ENCODE measurements around the gene C1orf74. TPM values are rescaled to one million over a fixed set of nuclear protein-coding genes. Genes with fewer than 3 reads are reported as not detected.

The C1orf74 gene
- polyA plus RNA-seq, 2 of the 4 experiments (the other 2 are of a cell fraction): 2.4 to 3.3 TPM

DNA sequence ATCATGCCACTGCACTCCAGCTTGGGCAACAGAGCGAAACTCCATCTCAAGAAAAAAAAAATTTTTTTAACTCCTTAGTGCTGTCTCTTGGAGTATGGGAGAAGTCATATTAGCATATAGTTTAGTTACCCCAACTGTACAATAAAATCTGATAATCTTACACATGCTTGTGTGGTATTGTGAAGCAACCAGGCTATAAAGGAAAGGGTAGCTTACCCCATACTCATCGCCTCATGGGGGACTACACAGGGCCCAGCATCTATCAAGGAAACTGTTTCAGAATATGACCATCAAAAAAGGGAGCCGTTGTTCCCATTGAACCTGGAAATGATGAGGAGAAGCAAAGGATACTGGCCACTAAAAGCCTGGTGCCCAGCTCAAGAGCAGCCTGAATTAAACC, 31.5 kb downstream of the C1orf74 start:
- no peaks in the 10 kb centered on the region for H3K9me3 ChIP-seq
- no peak for TF ChIP-seq CBX8 (IDR thresholded peaks at IDR 0.05)
- no peak for TF ChIP-seq RFX5 (IDR thresholded peaks at IDR 0.05)
- TF ChIP-seq, protein P1, sequence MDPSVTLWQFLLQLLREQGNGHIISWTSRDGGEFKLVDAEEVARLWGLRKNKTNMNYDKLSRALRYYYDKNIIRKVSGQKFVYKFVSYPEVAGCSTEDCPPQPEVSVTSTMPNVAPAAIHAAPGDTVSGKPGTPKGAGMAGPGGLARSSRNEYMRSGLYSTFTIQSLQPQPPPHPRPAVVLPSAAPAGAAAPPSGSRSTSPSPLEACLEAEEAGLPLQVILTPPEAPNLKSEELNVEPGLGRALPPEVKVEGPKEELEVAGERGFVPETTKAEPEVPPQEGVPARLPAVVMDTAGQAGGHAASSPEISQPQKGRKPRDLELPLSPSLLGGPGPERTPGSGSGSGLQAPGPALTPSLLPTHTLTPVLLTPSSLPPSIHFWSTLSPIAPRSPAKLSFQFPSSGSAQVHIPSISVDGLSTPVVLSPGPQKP (IDR thresholded peaks at IDR 0.05; ENCODE audit: low read depth, low read length): no peak
- TF ChIP-seq CBX2 (IDR thresholded peaks at IDR 0.05; ENCODE audit: borderline replicate concordance, low read depth): no peak
- TF ChIP-seq NR3C1 (IDR thresholded peaks at IDR 0.05): no peak
- TF ChIP-seq KDM5A (IDR thresholded peaks at IDR 0.05): no peak
- TF ChIP-seq PHF8 (IDR thresholded peaks at IDR 0.05; ENCODE audit: borderline replicate concordance, low read depth): no peak
- no peak for TF ChIP-seq ZSCAN20 (CRISPR knock-in tag; IDR thresholded peaks at IDR 0.05)
- no peak for TF ChIP-seq NFE2L2 (conservative IDR thresholded peaks at IDR 0.05; ENCODE audit: low read length)
- TF ChIP-seq EHF (CRISPR knock-in tag; IDR thresholded peaks at IDR 0.05): no peak
- no peak for TF ChIP-seq RCOR1 (IDR thresholded peaks at IDR 0.05; ENCODE audit: low read depth, low read length)
- DNase-seq (ENCODE audit: low read depth in 1 of 2, low spot score in 1 of 2) (no peak), ATAC-seq (no peak), FAIRE-seq (no peak)
- H3K4me3 ChIP-seq: no peak overlapping the region
- no peaks in the 10 kb centered on the region for H3K4me1 ChIP-seq
- 79% methylated on average over 3 of the region's 3 CpGs for WGBS (ENCODE audit: missing lambda C conversion rate)
- no peak overlapping the region for H3K4me2 ChIP-seq
- POLR2A ChIA-PET: no interaction called here
- CTCF ChIA-PET: interaction anchor here (1.0 to 1.1 kb wide), 2 partner anchors 9 to 177 kb away, joined by 3 to 4 read pairs; no protein-coding TSS in a partner anchor
- H3K27ac ChIP-seq: no peak overlapping the region

DNA sequence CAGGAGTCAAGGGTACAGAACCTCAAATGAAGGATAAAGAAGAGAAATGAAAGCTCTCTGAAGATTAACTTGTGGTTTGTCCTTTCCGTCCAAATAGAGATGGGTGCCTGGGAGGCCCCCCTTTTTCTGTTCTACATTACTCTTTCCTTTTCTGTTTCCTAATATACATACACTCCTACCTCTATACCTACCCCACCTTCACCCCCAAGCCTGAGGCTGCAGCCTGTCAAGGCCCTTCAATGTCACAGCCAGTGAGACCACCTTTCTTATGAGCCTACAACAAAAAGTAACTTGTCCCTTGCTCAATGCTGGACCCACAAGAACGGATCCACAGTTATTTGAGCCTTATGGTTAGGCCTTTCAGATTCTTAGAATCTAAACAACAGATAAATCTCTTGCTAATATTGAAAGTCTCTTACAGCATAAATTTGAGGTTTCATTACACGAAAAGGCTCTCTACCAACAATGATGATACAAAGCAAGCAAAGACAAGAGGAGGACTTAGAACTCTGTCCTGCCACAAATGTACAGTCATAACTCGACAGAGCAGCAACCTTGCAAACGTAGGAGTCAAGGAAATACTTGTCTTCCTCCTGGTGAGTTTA, 32.6 kb downstream of the C1orf74 start:
- peaks cover 7% of the 10 kb centered on the region; the same call in 1 of the 3 replicates for H3K4me1 ChIP-seq
- POLR2A ChIA-PET: no interaction called here
- no peak for FAIRE-seq
- WGBS (ENCODE audit: missing lambda C conversion rate): 32% methylated on average over 5 of the region's 5 CpGs
- DNase-seq (ENCODE audit: low read depth in 1 of 2, low spot score in 1 of 2): no peak
- CTCF ChIA-PET: interaction anchor here (0.9 to 1.1 kb wide), 2 partner anchors 10 to 132 kb away, joined by 3 read pairs; no protein-coding TSS in a partner anchor
- no peak overlapping the region for H3K4me2 ChIP-seq
- ATAC-seq: no peak
- H3K27ac ChIP-seq: no peak overlapping the region
- H3K9me3 ChIP-seq: no peaks in the 10 kb centered on the region
- TF ChIP-seq MAFK (IDR thresholded peaks at IDR 0.05; ENCODE audit: partially characterized antibody): no peak
- no peak overlapping the region for H3K4me3 ChIP-seq

DNA sequence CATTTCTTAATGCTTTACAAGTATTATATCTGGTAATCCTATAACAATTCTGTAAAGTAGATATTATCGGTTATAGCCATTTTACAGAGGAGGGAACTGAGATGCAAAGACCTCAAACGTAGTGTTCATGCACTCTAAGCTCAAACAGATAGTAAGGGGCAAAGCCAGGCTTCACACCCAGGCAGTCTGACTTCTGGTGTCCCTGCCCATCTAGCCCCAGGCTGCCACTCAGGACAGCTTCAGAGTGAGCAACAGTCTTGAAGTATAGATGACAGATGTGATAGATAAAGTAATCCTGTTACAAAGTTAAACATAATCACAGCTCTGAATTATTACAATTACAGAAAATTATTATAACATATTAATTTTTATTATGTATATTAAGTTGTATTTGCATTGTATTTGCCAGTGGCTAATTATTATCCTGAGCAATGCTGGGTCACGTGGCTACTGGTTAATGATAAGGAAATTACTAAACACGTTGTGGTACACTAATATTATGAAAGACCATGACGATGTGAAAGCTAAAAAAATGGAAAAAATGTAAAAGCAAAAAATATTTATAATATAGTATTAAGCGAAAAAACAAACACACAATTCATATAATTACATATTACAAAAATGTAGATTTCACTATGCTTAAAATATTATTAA, 34.6 kb downstream of the C1orf74 start:
- WGBS (ENCODE audit: missing lambda C conversion rate): 32% methylated on average over 6 of the region's 6 CpGs
- H3K4me2 ChIP-seq: no peak overlapping the region
- H3K9me3 ChIP-seq: no peaks in the 10 kb centered on the region
- no peak for DNase-seq (ENCODE audit: low read depth in 1 of 2, low spot score in 1 of 2)
- ChIA-PET CTCF (interaction anchor here (0.8 to 2.8 kb wide), 6 partner anchors 10 to 217 kb away, joined by 3 to 22 read pairs (median 4); no protein-coding TSS in a partner anchor), POLR2A (no interaction called here)
- H3K4me3 ChIP-seq: no peak overlapping the region
- no peak overlapping the region for H3K27ac ChIP-seq
- FAIRE-seq: no peak
- TF ChIP-seq PHF8 (IDR thresholded peaks at IDR 0.05; ENCODE audit: borderline replicate concordance, low read depth) (no peak), KDM5A (IDR thresholded peaks at IDR 0.05) (no peak)
- TF ChIP-seq, protein P2, sequence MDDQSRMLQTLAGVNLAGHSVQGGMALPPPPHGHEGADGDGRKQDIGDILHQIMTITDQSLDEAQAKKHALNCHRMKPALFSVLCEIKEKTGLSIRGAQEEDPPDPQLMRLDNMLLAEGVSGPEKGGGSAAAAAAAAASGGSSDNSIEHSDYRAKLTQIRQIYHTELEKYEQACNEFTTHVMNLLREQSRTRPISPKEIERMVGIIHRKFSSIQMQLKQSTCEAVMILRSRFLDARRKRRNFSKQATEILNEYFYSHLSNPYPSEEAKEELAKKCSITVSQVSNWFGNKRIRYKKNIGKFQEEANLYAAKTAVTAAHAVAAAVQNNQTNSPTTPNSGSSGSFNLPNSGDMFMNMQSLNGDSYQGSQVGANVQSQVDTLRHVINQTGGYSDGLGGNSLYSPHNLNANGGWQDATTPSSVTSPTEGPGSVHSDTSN (IDR thresholded peaks at IDR 0.05): no peak
- TF ChIP-seq, protein P3, sequence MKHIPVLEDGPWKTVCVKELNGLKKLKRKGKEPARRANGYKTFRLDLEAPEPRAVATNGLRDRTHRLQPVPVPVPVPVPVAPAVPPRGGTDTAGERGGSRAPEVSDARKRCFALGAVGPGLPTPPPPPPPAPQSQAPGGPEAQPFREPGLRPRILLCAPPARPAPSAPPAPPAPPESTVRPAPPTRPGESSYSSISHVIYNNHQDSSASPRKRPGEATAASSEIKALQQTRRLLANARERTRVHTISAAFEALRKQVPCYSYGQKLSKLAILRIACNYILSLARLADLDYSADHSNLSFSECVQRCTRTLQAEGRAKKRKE (CRISPR knock-in tag; IDR thresholded peaks at IDR 0.05; ENCODE audit: low read depth): no peak
- no peak for ATAC-seq
- peaks cover 7% of the 10 kb centered on the region; the same call in 1 of the 3 replicates for H3K4me1 ChIP-seq

DNA sequence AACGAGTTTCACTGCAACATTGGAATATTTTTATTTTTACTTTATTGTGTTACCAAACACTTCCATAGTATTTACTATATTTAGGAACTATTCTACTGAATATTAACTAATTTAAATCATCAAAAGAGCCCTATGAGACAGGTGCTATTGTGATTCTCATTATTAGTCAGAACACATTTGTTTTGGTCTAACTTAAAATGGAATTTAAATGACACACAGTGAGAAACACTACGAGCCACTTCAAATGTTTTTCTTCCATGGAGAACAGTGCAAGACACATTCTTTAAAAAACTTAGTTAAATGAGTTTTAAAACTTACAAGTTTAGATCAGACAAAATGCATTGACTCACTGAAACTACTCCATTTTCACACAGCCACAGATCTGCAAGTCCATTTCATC, 35.2 kb downstream of the C1orf74 start:
- no peaks in the 10 kb centered on the region for H3K9me3 ChIP-seq
- no peak for ATAC-seq
- peaks cover 7% of the 10 kb centered on the region; the same call in 1 of the 3 replicates for H3K4me1 ChIP-seq
- no peak for DNase-seq (ENCODE audit: low read depth in 1 of 2, low spot score in 1 of 2)
- H3K4me2 ChIP-seq: no peak overlapping the region
- 22% methylated on average over 2 of the region's 2 CpGs for WGBS (ENCODE audit: missing lambda C conversion rate)
- CTCF ChIA-PET: interaction anchor here (0.8 to 2.9 kb wide), 19 partner anchors 10 to 541 kb away, joined by 3 to 22 read pairs (median 5); no protein-coding TSS in a partner anchor
- POLR2A ChIA-PET: no interaction called here
- no peak for FAIRE-seq
- H3K27ac ChIP-seq: no peak overlapping the region
- H3K4me3 ChIP-seq: no peak overlapping the region
- TF ChIP-seq EHMT2 (IDR thresholded peaks at IDR 0.05; ENCODE audit: low read depth) (no peak), HOXA7 (CRISPR knock-in tag; IDR thresholded peaks at IDR 0.05) (no peak), RAD21 (conservative IDR thresholded peaks at IDR 0.05 in 1 of 2, IDR thresholded peaks at IDR 0.05 in 1 of 2) (no peak), ZNF302 (CRISPR knock-in tag; IDR thresholded peaks at IDR 0.05) (no peak), RCOR1 (IDR thresholded peaks at IDR 0.05; ENCODE audit: low read depth, low read length) (no peak), MAFK (IDR thresholded peaks at IDR 0.05; ENCODE audit: partially characterized antibody) (no peak), NFE2L2 (conservative IDR thresholded peaks at IDR 0.05; ENCODE audit: low read length) (no peak), HOXB13 (CRISPR knock-in tag; IDR thresholded peaks at IDR 0.05; ENCODE audit: low read depth) (no peak), BHLHE40 (IDR thresholded peaks at IDR 0.05; ENCODE audit: low read depth, low read length) (no peak), RNF2 (IDR thresholded peaks at IDR 0.05; ENCODE audit: borderline replicate concordance, low read depth) (no peak), CHD4 (IDR thresholded peaks at IDR 0.05; ENCODE audit: borderline replicate concordance) (no peak)
- TF ChIP-seq, protein P4, sequence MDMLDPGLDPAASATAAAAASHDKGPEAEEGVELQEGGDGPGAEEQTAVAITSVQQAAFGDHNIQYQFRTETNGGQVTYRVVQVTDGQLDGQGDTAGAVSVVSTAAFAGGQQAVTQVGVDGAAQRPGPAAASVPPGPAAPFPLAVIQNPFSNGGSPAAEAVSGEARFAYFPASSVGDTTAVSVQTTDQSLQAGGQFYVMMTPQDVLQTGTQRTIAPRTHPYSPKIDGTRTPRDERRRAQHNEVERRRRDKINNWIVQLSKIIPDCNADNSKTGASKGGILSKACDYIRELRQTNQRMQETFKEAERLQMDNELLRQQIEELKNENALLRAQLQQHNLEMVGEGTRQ (IDR thresholded peaks at IDR 0.05): no peak
